ENCODE results near the gene PNPT1. TPM values are rescaled to one million over a fixed set of nuclear protein-coding genes. Genes with fewer than 3 reads are reported as not detected.

The PNPT1 gene
- total RNA-seq, 2 donors from 2014 or later: 11.5 to 34.0 TPM

- no peaks in the 10 kb centered on the region for H3K4me1 ChIP-seq
- intact Hi-C loops (cut with DNase I): no loop called here
- H3K4me3 ChIP-seq: no peak overlapping the region
- H3K27me3 ChIP-seq: no peaks in the 10 kb centered on the region
- TF ChIP-seq CTCF (IDR thresholded peaks at IDR 0.05): no peak
- H3K27ac ChIP-seq: no peak overlapping the region
- no peak for DNase-seq
- H3K9me3 ChIP-seq: no peaks in the 10 kb centered on the region
- no peaks in the 10 kb centered on the region for H3K36me3 ChIP-seq
- no peak overlapping the region for H3K9ac ChIP-seq (ENCODE audit: low read depth in 2 of 2, low read length in 2 of 2)
These were observed 35.6 kb upstream of the PNPT1 start for GRCh38 chr2:55729136-55729685.

DNA sequence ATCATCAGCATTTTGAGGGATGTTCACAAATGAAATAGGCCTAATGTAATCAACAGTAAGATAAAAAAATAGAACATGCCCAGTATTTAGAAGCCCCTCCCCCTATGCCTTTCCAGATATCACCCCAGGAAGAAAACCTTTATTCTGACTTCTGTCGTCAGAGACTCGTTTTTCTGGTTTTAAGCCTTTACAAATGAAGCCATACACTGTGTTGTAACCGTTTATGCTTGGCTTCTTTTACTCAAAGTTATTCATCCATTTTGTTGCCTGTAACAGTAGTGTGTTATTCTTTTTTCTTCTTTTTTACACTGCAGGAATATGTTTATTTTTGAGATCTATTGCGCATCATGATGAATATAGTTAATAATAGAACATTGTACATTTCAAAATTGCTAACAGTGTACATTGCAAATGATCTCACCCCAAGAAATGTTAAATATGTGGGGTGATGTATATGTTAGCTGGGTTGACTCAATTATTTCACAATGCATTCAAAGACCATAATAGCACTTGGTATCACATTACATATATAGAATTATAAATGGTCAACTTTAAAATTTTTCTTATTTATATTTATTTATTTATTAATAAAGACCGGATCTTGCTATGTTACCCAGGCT, 28.1 kb upstream of the PNPT1 start:
- Histone ChIP-seq H3K27ac (no peak overlapping the region), H3K4me1 (no peaks in the 10 kb centered on the region), H3K27me3 (no peaks in the 10 kb centered on the region), H3K9me3 (no peaks in the 10 kb centered on the region), H3K4me3 (no peak overlapping the region), H3K9ac (ENCODE audit: low read depth in 2 of 2, low read length in 2 of 2) (no peak overlapping the region), H3K36me3 (no peaks in the 10 kb centered on the region)
- intact Hi-C loops (cut with DNase I): no loop called here
- no peak for DNase-seq
- no peak for TF ChIP-seq CTCF (IDR thresholded peaks at IDR 0.05)

DNA sequence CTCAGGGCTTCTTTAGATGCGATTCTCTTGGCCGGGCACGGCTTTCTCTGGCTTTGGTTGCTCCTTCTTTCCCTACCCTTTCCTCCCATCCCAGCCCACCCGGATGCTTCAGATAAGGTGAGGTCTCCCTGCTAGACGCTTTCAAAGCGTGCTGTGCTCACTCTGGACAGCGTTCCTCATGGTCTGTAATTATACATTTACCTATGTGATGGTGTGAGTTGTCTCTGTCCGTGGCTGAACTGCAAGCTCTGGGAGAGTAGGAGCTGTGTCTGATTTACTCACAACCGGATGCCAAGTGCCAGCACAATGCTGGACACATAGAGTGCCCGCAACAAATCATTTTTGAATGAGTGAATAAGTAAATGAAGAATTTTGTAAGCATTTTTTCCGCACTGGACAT, 26.8 kb upstream of the PNPT1 start:
- TF ChIP-seq CTCF (IDR thresholded peaks at IDR 0.05): no peak
- Histone ChIP-seq H3K27me3 (no peaks in the 10 kb centered on the region), H3K27ac (no peak overlapping the region), H3K4me1 (no peaks in the 10 kb centered on the region), H3K9ac (ENCODE audit: low read depth in 2 of 2, low read length in 2 of 2) (no peak overlapping the region), H3K9me3 (no peaks in the 10 kb centered on the region), H3K4me3 (no peak overlapping the region), H3K36me3 (no peaks in the 10 kb centered on the region)
- DNase-seq: no peak
- intact Hi-C loops (cut with DNase I): no loop called here

DNA sequence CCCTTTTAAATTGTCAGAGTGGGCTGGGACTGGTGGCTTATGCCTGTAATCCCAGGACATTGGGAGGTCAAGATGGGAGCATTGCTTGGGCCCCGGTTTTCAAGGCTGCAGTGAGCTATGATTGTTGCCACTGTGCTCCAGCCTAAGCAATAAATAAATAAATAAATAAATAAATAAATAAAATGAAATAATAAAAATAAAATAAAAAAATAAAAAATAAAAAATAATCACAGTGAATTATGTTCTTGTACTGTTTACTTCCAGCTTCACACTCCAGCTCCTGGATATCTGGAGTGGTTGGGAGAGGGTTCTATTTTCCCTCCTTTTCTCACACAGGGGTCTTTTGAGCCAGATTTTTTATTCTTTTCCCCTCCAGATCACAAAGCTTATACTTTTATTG, 26.2 kb upstream of the PNPT1 start:
- Histone ChIP-seq H3K4me1 (no peaks in the 10 kb centered on the region), H3K36me3 (no peaks in the 10 kb centered on the region), H3K9ac (ENCODE audit: low read depth in 2 of 2, low read length in 2 of 2) (no peak overlapping the region), H3K4me3 (no peak overlapping the region), H3K9me3 (no peaks in the 10 kb centered on the region), H3K27me3 (no peaks in the 10 kb centered on the region), H3K27ac (no peak overlapping the region)
- TF ChIP-seq CTCF (IDR thresholded peaks at IDR 0.05): no peak
- intact Hi-C loops (cut with DNase I): loop anchor here (5.0 kb wide), 3 partner anchors 242 to 412 kb away; no protein-coding TSS in a partner anchor
- no peak for DNase-seq

GRCh38 chr2:55718165-55719008, 24.7 kb upstream of the PNPT1 start:
- TF ChIP-seq CTCF (IDR thresholded peaks at IDR 0.05): peak; percentile 67
- peak; percentile 76 for DNase-seq
- Histone ChIP-seq H3K9me3 (no peaks in the 10 kb centered on the region), H3K4me3 (no peak overlapping the region), H3K4me1 (no peaks in the 10 kb centered on the region), H3K27me3 (no peaks in the 10 kb centered on the region), H3K9ac (ENCODE audit: low read depth in 2 of 2, low read length in 2 of 2) (peak overlapping the region in 1 of 2 donors; percentile 20), H3K27ac (no peak overlapping the region), H3K36me3 (no peaks in the 10 kb centered on the region)
- intact Hi-C loops (cut with DNase I): loop anchor here (5.0 kb wide), 3 partner anchors 244 to 414 kb away; no protein-coding TSS in a partner anchor

All from colonic mucosa (tissue), 4 donors.